Ovary (tissue), 9 donors: ENCODE results near the gene DOP1A. TPM values are rescaled to one million over a fixed set of nuclear protein-coding genes. Genes with fewer than 3 reads are reported as not detected.
A peak's percentile ranks its signal among the peaks of the same experiment; 100 is the strongest.

ENCODE experiments used
- DNase-seq, 5 donors: peaks; one replicate each; pipeline ENCODE4 v3.0.0-alpha.2; 2019 to 2020
- H3K27ac ChIP-seq, 2 donors: fragments of 200-600 bp; one replicate each; pipeline versions ENCODE4 v1.5.1 to v1.8.0; 2019 to 2022
- H3K27me3 ChIP-seq: fragments of 200-600 bp; one replicate; pipeline ENCODE4 v1.8.0; 2022
- H3K36me3 ChIP-seq: fragments of 200-600 bp; sonication (generic); one replicate; pipeline ENCODE4 v1.5.1; 2019
- H3K4me1 ChIP-seq: one replicate; pipeline ENCODE4 v1.8.1; 2013; ENCODE audit warnings: mild to moderate bottlenecking, moderate library complexity; ENCODE audit not compliant: insufficient read depth
- H3K4me3 ChIP-seq: fragments of 200-600 bp; sonication (generic); one replicate; pipeline ENCODE4 v1.5.1; 2017
- H3K9me3 ChIP-seq, 2 donors: fragments of 200-600 bp in 1 of 2; sonication (generic) in 1 of 2; one replicate each; pipeline versions ENCODE4 v1.5.1 to v1.8.1; 2013 to 2019; ENCODE audit warnings: mild to moderate bottlenecking in 1 of 2, moderate library complexity in 1 of 2
- EP300 ChIP-seq: sonication (generic); formaldehyde crosslinking; IDR thresholded peaks from one replicate; pipeline ENCODE4 v1.6.1; 2017; ENCODE audit warnings: antibody characterized with exemption
- POLR2A ChIP-seq: fragments of 450-650 bp; IDR thresholded peaks from one replicate; pipeline ENCODE4 v1.6.1; 2017; ENCODE audit warnings: antibody characterized with exemption, mild to moderate bottlenecking, moderate library complexity
- WGBS, 3 donors: extraction: QIAGEN DNeasy Blood & Tissue Kit in 1 of 3; methylation state at CpG; one replicate each; pipeline versions ENCODE4 v1.1.5 to v1.1.7; 2013 to 2017; 5-methylcytosine and 5-hydroxymethylcytosine counted together
- intact Hi-C, 4 donors: fragments of 100-400 bp; cut with DNase I; formaldehyde crosslinking; loops; one replicate each; pipeline versions ENCODE4 v1.11.0 to v1.15.1; 2022 to 2023
- polyA plus RNA-seq, 2 donors: library from polyadenylated mRNA; stranded (reverse); fragments of 200-250 nt in 1 of 2; fragments of 350-450 nt in 1 of 2; fragmentation: Illumina TruSeq in 1 of 2; extraction: RNeasy Lipid Tissue Mini Kit (QIAGEN cat#74804) in 1 of 2; gene quantifications; one replicate each; pipeline ENCODE4 v1.2.3, GENCODE V29; 2013 to 2014
- total RNA-seq, 7 donors: library from RNA; depleted of rRNA in 2 of 7; stranded (reverse); fragments of >200 nt in 2 of 7; fragmentation: NEBNext Ultra II Directional in 3 of 7; extraction: Animal tissue kit (Norgen Biotek cat#: 25700) in 3 of 7; gene quantifications; one replicate each; pipeline versions ENCODE4 v1.1.0 to v1.2.4, GENCODE V29; 2016 to 2023
- TF ChIP-seq, protein P1 (sequence below), 3 donors: fragments of 450-650 bp in 2 of 3; fragments of 200-600 bp in 1 of 3; IDR thresholded peaks; one replicate each; pipeline versions ENCODE4 v1.5.1 to v1.8.0; 2016 to 2022; ENCODE audit warnings: antibody characterized with exemption in 3 of 3, mild to moderate bottlenecking in 1 of 3
- donor health status: DM: no; HTN: no; CAD: no; lungs with moderate emphysema.
- donor health status: DM: no; HTN: no; CAD: no.
- donor health status: Bipolar disorder and iron deficiency.
- donor health status: DM: yes; HTN: yes; CAD: no.
- donor health status: DM: no; HTN: no; CAD: no.
- donor health status: DM: yes; HTN: yes; CAD: no.

DOP1A gene
- total and polyA plus RNA-seq, 9 donors: 7.8 to 32.9 (median 26.6) TPM

DNA sequence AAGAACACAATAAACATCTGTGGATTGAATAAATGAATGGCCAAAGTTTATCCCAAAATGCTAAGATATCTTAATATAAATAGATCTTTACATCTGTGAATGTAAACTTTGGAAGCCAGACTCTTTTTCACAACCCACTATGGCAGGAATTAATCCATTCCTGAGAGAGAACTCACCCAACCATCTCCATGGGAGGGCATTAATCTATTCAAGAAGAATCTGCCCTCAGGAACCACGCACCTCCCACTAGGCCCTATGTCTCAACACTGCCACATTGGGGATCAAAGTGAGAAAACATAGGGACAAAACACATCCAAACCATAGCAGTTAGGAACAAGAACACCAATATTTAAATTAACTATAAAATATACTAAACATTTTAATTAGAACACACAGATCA, 5.2 kb upstream of the DOP1A start:
- Histone ChIP-seq H3K9me3 (no peaks in the 10 kb centered on the region), H3K4me3 (no peak overlapping the region), H3K27ac (no peak overlapping the region), H3K4me1 (peaks cover 2% of the 10 kb centered on the region), H3K27me3 (no peaks in the 10 kb centered on the region), H3K36me3 (no peaks in the 10 kb centered on the region)
- intact Hi-C loops: loop anchor here in 3 of 4 donors (10.0 kb wide), 3 partner anchors 153 to 817 kb away; partner anchors contain the start of gene IBTK (in 1 of the 3)
- DNase-seq: no peak
- 96 to 100% (median 97%) methylated on average over 1 of the region's 1 CpG for WGBS, 3 donors
- no peak for TF ChIP-seq EP300
- TF ChIP-seq, protein P1, sequence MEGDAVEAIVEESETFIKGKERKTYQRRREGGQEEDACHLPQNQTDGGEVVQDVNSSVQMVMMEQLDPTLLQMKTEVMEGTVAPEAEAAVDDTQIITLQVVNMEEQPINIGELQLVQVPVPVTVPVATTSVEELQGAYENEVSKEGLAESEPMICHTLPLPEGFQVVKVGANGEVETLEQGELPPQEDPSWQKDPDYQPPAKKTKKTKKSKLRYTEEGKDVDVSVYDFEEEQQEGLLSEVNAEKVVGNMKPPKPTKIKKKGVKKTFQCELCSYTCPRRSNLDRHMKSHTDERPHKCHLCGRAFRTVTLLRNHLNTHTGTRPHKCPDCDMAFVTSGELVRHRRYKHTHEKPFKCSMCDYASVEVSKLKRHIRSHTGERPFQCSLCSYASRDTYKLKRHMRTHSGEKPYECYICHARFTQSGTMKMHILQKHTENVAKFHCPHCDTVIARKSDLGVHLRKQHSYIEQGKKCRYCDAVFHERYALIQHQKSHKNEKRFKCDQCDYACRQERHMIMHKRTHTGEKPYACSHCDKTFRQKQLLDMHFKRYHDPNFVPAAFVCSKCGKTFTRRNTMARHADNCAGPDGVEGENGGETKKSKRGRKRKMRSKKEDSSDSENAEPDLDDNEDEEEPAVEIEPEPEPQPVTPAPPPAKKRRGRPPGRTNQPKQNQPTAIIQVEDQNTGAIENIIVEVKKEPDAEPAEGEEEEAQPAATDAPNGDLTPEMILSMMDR (IDR thresholded peaks at IDR 0.05): no peak
- no peak for TF ChIP-seq POLR2A

DNA sequence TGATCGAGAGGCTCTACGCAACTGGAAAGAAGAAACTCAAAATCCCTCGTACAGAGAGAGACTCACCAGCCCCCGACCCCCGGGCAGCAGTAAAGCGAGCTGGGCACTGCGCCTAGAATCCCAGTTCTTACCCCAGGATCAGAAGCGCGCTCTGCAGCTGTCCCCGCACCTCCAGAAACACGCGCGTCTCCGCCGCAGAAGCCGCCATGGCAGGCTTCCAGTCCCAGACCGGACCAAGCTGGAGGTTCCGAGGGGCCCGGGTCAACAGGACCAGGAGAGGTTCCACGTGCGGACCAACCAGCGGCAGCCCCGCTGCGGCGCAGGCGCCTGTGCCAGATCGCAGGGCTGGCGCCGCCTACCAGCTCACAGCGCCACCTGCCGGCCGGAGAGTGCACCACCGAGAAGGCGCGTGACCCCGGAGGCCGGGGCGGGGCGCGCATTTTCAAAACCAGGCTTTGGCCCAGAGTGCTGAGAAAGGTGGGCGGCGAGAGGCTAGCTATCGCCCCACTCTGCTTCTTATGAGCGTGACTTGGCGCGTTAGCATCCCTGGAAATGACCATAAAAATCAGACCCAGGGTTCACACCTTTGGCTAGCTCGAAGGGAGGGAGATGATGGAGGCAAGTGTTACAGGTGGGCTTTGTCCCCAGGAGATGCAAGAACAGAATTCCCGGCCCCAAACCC, 1.8 kb upstream of the DOP1A start, which contains the start of gene UBE3D:
TSS of gene UBE3D (minus strand) at position 331 of the 682 bp plus-strand sequence. CDS start at position 208, 123 bp downstream.
- intact Hi-C loops: loop anchor here (5.0 to 10.0 kb wide), 6 partner anchors 127 to 821 kb away; partner anchors contain the start of genes PRSS35 (in 2 of the 4), IBTK (in 1 of the 4), PGM3 (in 1 of the 4) and RWDD2A (in 1 of the 4)
- H3K27ac ChIP-seq: peak within 1 kb of the TSS; percentile 49 to 59
- H3K36me3 ChIP-seq: no peaks in the 10 kb centered on the region
- TF ChIP-seq EP300: no peak
- TF ChIP-seq, protein P1 (IDR thresholded peaks at IDR 0.05): peak; percentile 89 to 100 (median 90)
- no peaks in the 10 kb centered on the region for H3K9me3 ChIP-seq
- 2 to 4% (median 3%) methylated on average over 33 to 48 of the region's 48 CpGs for WGBS, 3 donors
- H3K4me1 ChIP-seq: peaks cover 2% of the 10 kb centered on the region
- H3K27me3 ChIP-seq: no peaks in the 10 kb centered on the region
- H3K4me3 ChIP-seq: peak within 1 kb of the TSS; percentile 59
- peak; percentile 87 to 94 (median 91) for DNase-seq

DNA sequence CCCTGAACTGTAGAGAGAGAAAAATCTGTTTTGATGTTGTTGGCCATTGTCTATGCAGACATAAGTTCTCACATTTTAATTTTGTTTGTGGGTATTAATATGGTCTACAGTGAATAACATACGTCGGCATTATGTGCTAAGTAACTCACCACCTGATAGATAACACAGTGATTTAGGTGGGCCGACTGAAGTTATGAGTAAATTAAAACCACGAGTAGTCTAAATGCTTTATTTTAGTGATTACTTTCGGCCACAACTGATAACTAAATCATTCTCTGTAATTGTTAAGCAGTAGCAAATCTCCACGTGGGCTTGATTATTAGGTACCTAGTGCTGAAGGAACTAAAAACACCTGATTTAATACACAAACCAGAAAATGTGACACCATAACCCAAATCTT, 1.1 kb downstream of the DOP1A start:
- peaks cover 2% of the 10 kb centered on the region for H3K4me1 ChIP-seq
- H3K27me3 ChIP-seq: no peaks in the 10 kb centered on the region
- no peak for DNase-seq
- intact Hi-C loops: loop anchor here (5.0 to 10.0 kb wide), 6 partner anchors 124 to 824 kb away; partner anchors contain the start of genes PRSS35 (in 2 of the 4), IBTK (in 1 of the 4), PGM3 (in 1 of the 4) and RWDD2A (in 1 of the 4)
- 23 to 30% (median 26%) methylated on average over 6 of the region's 6 CpGs for WGBS, 3 donors
- H3K27ac ChIP-seq: no peak overlapping the region
- no peaks in the 10 kb centered on the region for H3K36me3 ChIP-seq
- no peak for TF ChIP-seq EP300
- no peak for TF ChIP-seq POLR2A
- TF ChIP-seq, protein P1 (IDR thresholded peaks at IDR 0.05): no peak
- H3K4me3 ChIP-seq: peak overlapping the region; percentile 95
- no peaks in the 10 kb centered on the region for H3K9me3 ChIP-seq

DNA sequence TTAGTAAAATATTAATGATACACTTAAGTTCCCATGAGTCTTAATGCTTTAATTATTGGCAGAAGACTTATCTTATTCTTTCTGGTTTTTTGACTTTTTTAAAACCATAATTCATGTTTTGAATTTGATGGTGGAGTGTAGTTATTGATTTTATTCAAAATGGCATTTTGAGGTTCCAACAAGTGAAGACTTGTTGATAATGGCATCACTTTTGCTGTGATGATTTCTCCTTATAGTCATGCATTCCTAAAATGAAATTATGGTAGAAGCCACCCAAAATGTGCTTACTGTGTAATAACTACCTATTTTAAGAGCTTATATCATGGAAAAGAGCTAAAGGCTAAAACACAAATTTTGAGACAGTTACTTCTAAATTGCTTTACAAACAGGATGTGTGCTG, 2.2 kb downstream of the DOP1A start:
- no peak overlapping the region for H3K27ac ChIP-seq
- H3K4me1 ChIP-seq: peaks cover 2% of the 10 kb centered on the region
- intact Hi-C loops: loop anchor here (5.0 to 10.0 kb wide), 7 partner anchors 123 to 825 kb away; partner anchors contain the start of genes PGM3 (in 2 of the 4), PRSS35 (in 2 of the 4), RWDD2A (in 2 of the 4) and IBTK (in 1 of the 4)
- no peak for DNase-seq
- H3K4me3 ChIP-seq: no peak overlapping the region
- H3K9me3 ChIP-seq: no peaks in the 10 kb centered on the region
- H3K36me3 ChIP-seq: no peaks in the 10 kb centered on the region
- TF ChIP-seq POLR2A: no peak
- TF ChIP-seq EP300: no peak
- TF ChIP-seq, protein P1 (IDR thresholded peaks at IDR 0.05): no peak
- H3K27me3 ChIP-seq: no peaks in the 10 kb centered on the region
